Measurements from ENCODE around the gene CORO1C. TPM values are rescaled to one million over a fixed set of nuclear protein-coding genes. Genes with fewer than 3 reads are reported as not detected.

Gene CORO1C
- total and polyA plus RNA-seq, 9 of the 15 experiments (the other 6 are each of a cell fraction or from before 2014, with no cell fraction given), result 55.2 to 280 (median 150) TPM

DNA sequence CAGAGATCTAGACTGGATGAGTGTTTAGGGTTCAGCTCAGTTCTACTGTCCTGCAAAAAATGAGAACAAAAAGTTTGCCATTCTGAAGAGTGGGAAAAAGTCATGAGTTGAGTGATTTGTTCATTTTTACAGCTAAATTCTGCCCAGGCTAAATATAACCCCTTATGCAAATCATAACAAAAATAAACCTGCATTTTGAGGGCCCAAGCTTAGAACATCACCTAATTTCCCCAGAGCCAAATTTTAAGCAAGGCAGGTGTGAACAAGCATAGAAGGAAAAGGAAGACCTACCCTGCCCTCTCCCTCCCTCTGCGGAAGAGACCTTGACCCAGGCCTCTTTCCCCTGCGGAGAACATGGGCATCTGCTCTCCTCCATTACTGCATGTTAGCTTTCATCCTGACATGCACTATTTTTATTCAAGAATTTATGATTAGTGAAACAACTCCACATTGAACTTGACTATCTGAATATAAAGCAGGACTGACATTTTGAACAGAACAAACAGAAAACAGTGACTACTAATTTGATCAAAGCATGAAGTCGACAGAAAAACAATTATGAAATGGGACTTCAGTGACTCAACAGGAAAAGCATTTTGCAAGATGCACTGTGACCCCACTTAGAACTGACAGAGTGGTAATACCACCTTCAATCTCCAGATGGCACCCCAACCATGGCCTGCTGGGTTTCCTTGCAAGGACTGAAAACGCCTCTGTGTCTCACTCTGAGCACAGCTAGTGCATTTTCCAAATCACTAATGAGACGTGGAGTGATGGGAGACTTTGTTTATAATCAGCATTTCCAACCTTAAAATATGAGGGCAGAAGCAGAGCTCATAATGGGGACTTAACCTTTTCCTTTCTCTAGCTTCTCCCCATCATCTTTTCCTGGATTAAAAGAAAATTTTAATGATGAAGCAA, 66.7 kb downstream of the CORO1C start (continued):
- TF ChIP-seq GTF2F1 (IDR thresholded peaks at IDR 0.05; ENCODE audit: low read depth, low read length) (no peak), BRCA1 (IDR thresholded peaks at IDR 0.05) (no peak), BRCA1 (CRISPR knock-in tag; IDR thresholded peaks at IDR 0.05) (no peak), ZNF217 (CRISPR knock-in tag; IDR thresholded peaks at IDR 0.05) (no peak), EP300 (IDR thresholded peaks at IDR 0.05; ENCODE audit: low read length) (peak; percentile 12; the same call in 1 of the 2 replicates), SP1 (CRISPR knock-in tag; IDR thresholded peaks at IDR 0.05) (no peak), CBFA2T2 (conservative IDR thresholded peaks at IDR 0.05) (no peak), PRMT5 (CRISPR knock-in tag; IDR thresholded peaks at IDR 0.05) (no peak), NR2C2 (CRISPR knock-in tag; IDR thresholded peaks at IDR 0.05) (0 out of 2 replicates have a peak, but pooled peaks have one; percentile 58), NR2C2 (tag; IDR thresholded peaks at IDR 0.05) (peak; percentile 88), U2AF2 (optimal IDR thresholded peaks at IDR 0.05; ENCODE audit: low read depth, low read length) (no peak)
- TF ChIP-seq, protein P1, sequence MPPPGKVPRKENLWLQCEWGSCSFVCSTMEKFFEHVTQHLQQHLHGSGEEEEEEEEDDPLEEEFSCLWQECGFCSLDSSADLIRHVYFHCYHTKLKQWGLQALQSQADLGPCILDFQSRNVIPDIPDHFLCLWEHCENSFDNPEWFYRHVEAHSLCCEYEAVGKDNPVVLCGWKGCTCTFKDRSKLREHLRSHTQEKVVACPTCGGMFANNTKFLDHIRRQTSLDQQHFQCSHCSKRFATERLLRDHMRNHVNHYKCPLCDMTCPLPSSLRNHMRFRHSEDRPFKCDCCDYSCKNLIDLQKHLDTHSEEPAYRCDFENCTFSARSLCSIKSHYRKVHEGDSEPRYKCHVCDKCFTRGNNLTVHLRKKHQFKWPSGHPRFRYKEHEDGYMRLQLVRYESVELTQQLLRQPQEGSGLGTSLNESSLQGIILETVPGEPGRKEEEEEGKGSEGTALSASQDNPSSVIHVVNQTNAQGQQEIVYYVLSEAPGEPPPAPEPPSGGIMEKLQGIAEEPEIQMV (tag; conservative IDR thresholded peaks at IDR 0.05; ENCODE audit: low read depth), result no peak
- TF ChIP-seq, protein P2, sequence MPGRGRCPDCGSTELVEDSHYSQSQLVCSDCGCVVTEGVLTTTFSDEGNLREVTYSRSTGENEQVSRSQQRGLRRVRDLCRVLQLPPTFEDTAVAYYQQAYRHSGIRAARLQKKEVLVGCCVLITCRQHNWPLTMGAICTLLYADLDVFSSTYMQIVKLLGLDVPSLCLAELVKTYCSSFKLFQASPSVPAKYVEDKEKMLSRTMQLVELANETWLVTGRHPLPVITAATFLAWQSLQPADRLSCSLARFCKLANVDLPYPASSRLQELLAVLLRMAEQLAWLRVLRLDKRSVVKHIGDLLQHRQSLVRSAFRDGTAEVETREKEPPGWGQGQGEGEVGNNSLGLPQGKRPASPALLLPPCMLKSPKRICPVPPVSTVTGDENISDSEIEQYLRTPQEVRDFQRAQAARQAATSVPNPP (IDR thresholded peaks at IDR 0.05; ENCODE audit: borderline replicate concordance, insufficient read depth, insufficient read length), result no peak
- TF ChIP-seq, protein P3, sequence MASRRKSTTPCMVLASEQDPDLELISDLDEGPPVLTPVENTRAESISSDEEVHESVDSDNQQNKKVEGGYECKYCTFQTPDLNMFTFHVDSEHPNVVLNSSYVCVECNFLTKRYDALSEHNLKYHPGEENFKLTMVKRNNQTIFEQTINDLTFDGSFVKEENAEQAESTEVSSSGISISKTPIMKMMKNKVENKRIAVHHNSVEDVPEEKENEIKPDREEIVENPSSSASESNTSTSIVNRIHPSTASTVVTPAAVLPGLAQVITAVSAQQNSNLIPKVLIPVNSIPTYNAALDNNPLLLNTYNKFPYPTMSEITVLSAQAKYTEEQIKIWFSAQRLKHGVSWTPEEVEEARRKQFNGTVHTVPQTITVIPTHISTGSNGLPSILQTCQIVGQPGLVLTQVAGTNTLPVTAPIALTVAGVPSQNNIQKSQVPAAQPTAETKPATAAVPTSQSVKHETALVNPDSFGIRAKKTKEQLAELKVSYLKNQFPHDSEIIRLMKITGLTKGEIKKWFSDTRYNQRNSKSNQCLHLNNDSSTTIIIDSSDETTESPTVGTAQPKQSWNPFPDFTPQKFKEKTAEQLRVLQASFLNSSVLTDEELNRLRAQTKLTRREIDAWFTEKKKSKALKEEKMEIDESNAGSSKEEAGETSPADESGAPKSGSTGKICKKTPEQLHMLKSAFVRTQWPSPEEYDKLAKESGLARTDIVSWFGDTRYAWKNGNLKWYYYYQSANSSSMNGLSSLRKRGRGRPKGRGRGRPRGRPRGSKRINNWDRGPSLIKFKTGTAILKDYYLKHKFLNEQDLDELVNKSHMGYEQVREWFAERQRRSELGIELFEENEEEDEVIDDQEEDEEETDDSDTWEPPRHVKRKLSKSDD (conservative IDR thresholded peaks at IDR 0.05; ENCODE audit: low read length), result no peak
- TF ChIP-seq, protein P4, sequence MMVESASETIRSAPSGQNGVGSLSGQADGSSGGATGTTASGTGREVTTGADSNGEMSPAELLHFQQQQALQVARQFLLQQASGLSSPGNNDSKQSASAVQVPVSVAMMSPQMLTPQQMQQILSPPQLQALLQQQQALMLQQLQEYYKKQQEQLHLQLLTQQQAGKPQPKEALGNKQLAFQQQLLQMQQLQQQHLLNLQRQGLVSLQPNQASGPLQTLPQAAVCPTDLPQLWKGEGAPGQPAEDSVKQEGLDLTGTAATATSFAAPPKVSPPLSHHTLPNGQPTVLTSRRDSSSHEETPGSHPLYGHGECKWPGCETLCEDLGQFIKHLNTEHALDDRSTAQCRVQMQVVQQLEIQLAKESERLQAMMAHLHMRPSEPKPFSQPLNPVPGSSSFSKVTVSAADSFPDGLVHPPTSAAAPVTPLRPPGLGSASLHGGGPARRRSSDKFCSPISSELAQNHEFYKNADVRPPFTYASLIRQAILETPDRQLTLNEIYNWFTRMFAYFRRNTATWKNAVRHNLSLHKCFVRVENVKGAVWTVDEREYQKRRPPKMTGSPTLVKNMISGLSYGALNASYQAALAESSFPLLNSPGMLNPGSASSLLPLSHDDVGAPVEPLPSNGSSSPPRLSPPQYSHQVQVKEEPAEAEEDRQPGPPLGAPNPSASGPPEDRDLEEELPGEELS (CRISPR knock-in tag; IDR thresholded peaks at IDR 0.05; ENCODE audit: borderline replicate concordance), result no peak
